ENCODE data around the gene TBC1D32.
"Not testable (repeated sequence)": the region's sequence is repeated elsewhere in the genome, so short reads cannot be mapped to it uniquely, and the experiment has no call there.

TBC1D32 gene

GRCh38 chr6:121076119-121076518 is 258.2 kb downstream of the TBC1D32 start:
- Histone ChIP-seq H4K20me1 (ENCODE audit: insufficient read depth, low read length, poor library complexity, severe bottlenecking) (no peaks in the 10 kb centered on the region), H3K36me3 (ENCODE audit: insufficient read depth, low read length) (no peaks in the 10 kb centered on the region), H3K27me3 (ENCODE audit: insufficient read depth, low read length, poor library complexity, severe bottlenecking) (no peaks in the 10 kb centered on the region), H3K4me3 (ENCODE audit: low read length, poor library complexity, severe bottlenecking) (no peak overlapping the region), H3K4me2 (ENCODE audit: low read depth, low read length, poor library complexity, severe bottlenecking) (no peak overlapping the region), H2AFZ (ENCODE audit: low read length) (no peak overlapping the region), H3K4me1 (ENCODE audit: insufficient read depth, low read length, poor library complexity, severe bottlenecking) (no peaks in the 10 kb centered on the region), H3K9me2 (replicated peaks; ENCODE audit: low read depth, low read length) (no peaks in the 10 kb centered on the region), H3K79me2 (ENCODE audit: insufficient read depth, low read length) (no peaks in the 10 kb centered on the region), H3K9me3 (ENCODE audit: insufficient read depth, low read depth, low read length) (no peaks in the 10 kb centered on the region), H3F3A (ENCODE audit: low read depth) (no peaks in the 10 kb centered on the region), H3K9ac (ENCODE audit: low read depth, low read length, poor library complexity, severe bottlenecking) (no peak overlapping the region)
- TF ChIP-seq EZH2phosphoT487 (IDR thresholded peaks at IDR 0.05; ENCODE audit: borderline replicate concordance) = no peak

GRCh38 chr6:121068749-121069148 is 265.5 kb downstream of the TBC1D32 start:
- H3K9me3 ChIP-seq (ENCODE audit: insufficient read depth, low read depth, low read length); H3K36me3 ChIP-seq (ENCODE audit: insufficient read depth, low read length); H3K79me2 ChIP-seq (ENCODE audit: insufficient read depth, low read length); H3F3A ChIP-seq (ENCODE audit: low read depth); H4K20me1 ChIP-seq (ENCODE audit: insufficient read depth, low read length, poor library complexity, severe bottlenecking); H2AFZ ChIP-seq (ENCODE audit: low read length); H3K9ac ChIP-seq (ENCODE audit: low read depth, low read length, poor library complexity, severe bottlenecking); H3K4me2 ChIP-seq (ENCODE audit: low read depth, low read length, poor library complexity, severe bottlenecking); H3K9me2 ChIP-seq (replicated peaks; ENCODE audit: low read depth, low read length); H3K4me1 ChIP-seq (ENCODE audit: insufficient read depth, low read length, poor library complexity, severe bottlenecking); H3K4me3 ChIP-seq (ENCODE audit: low read length, poor library complexity, severe bottlenecking); H3K27me3 ChIP-seq (ENCODE audit: insufficient read depth, low read length, poor library complexity, severe bottlenecking): not testable (repeated sequence)

DNA sequence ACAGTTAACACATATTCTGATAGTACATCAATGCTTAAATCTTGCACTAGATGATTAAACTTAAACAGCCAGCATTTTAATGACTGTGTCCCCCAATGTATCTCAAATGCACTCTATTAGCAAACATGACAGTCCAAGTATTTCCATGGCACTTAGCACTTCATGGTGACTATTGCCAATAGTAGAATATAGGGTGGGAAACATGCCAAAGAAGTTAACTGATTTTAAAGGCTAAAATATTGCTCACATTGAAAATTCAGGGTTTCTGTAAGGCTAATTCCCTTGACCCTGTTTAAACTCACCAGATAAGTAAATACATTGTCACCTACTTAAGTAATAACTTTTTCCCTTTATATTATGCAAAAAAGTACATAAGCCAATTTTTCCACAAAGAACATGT is 266.9 kb downstream of the TBC1D32 start:
- Histone ChIP-seq H3K9me2 (replicated peaks; ENCODE audit: low read depth, low read length) (no peaks in the 10 kb centered on the region), H3K9me3 (ENCODE audit: insufficient read depth, low read depth, low read length) (peaks cover 4% of the 10 kb centered on the region; the same call in 1 of the 2 replicates), H3K4me2 (ENCODE audit: low read depth, low read length, poor library complexity, severe bottlenecking) (no peak overlapping the region), H2AFZ (ENCODE audit: low read length) (no peak overlapping the region), H3K4me1 (ENCODE audit: insufficient read depth, low read length, poor library complexity, severe bottlenecking) (no peaks in the 10 kb centered on the region), H3F3A (ENCODE audit: low read depth) (no peaks in the 10 kb centered on the region), H3K9ac (ENCODE audit: low read depth, low read length, poor library complexity, severe bottlenecking) (no peak overlapping the region), H3K27me3 (ENCODE audit: insufficient read depth, low read length, poor library complexity, severe bottlenecking) (no peaks in the 10 kb centered on the region), H3K36me3 (ENCODE audit: insufficient read depth, low read length) (no peaks in the 10 kb centered on the region), H3K79me2 (ENCODE audit: insufficient read depth, low read length) (no peaks in the 10 kb centered on the region), H4K20me1 (ENCODE audit: insufficient read depth, low read length, poor library complexity, severe bottlenecking) (no peaks in the 10 kb centered on the region), H3K4me3 (ENCODE audit: low read length, poor library complexity, severe bottlenecking) (no peak overlapping the region)
- TF ChIP-seq EZH2phosphoT487 (IDR thresholded peaks at IDR 0.05; ENCODE audit: borderline replicate concordance) = no peak
- TF ChIP-seq, protein P1, sequence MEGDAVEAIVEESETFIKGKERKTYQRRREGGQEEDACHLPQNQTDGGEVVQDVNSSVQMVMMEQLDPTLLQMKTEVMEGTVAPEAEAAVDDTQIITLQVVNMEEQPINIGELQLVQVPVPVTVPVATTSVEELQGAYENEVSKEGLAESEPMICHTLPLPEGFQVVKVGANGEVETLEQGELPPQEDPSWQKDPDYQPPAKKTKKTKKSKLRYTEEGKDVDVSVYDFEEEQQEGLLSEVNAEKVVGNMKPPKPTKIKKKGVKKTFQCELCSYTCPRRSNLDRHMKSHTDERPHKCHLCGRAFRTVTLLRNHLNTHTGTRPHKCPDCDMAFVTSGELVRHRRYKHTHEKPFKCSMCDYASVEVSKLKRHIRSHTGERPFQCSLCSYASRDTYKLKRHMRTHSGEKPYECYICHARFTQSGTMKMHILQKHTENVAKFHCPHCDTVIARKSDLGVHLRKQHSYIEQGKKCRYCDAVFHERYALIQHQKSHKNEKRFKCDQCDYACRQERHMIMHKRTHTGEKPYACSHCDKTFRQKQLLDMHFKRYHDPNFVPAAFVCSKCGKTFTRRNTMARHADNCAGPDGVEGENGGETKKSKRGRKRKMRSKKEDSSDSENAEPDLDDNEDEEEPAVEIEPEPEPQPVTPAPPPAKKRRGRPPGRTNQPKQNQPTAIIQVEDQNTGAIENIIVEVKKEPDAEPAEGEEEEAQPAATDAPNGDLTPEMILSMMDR (conservative IDR thresholded peaks at IDR 0.05; ENCODE audit: low read length) = no peak

- Histone ChIP-seq H4K20me1 (ENCODE audit: insufficient read depth, low read length, poor library complexity, severe bottlenecking) (no peaks in the 10 kb centered on the region), H3K9me3 (ENCODE audit: insufficient read depth, low read depth, low read length) (peaks cover 4% of the 10 kb centered on the region; the same call in 1 of the 2 replicates), H3K36me3 (ENCODE audit: insufficient read depth, low read length) (no peaks in the 10 kb centered on the region), H3K79me2 (ENCODE audit: insufficient read depth, low read length) (no peaks in the 10 kb centered on the region), H3K9ac (ENCODE audit: low read depth, low read length, poor library complexity, severe bottlenecking) (no peak overlapping the region), H3K4me2 (ENCODE audit: low read depth, low read length, poor library complexity, severe bottlenecking) (no peak overlapping the region), H3K9me2 (replicated peaks; ENCODE audit: low read depth, low read length) (no peaks in the 10 kb centered on the region), H3F3A (ENCODE audit: low read depth) (no peaks in the 10 kb centered on the region), H3K4me1 (ENCODE audit: insufficient read depth, low read length, poor library complexity, severe bottlenecking) (no peaks in the 10 kb centered on the region), H2AFZ (ENCODE audit: low read length) (no peak overlapping the region), H3K4me3 (ENCODE audit: low read length, poor library complexity, severe bottlenecking) (no peak overlapping the region), H3K27me3 (ENCODE audit: insufficient read depth, low read length, poor library complexity, severe bottlenecking) (no peaks in the 10 kb centered on the region)
- TF ChIP-seq EZH2phosphoT487 (IDR thresholded peaks at IDR 0.05; ENCODE audit: borderline replicate concordance) = no peak
- TF ChIP-seq, protein P1 (conservative IDR thresholded peaks at IDR 0.05; ENCODE audit: low read length) = no peak
Measured at GRCh38 chr6:121064345-121064744, 269.9 kb downstream of the TBC1D32 start.

All from Loucy (cell line).